K562 (cell line): ENCODE data around the gene CHKB. TPM values are rescaled to one million over a fixed set of nuclear protein-coding genes. Genes with fewer than 3 reads are reported as not detected.

Experiments used
- ATAC-seq: fragments of 200-7000 bp; cut with Tn5 transposase; 3 replicates; pipeline ENCODE4 v1.9.1; 2020; ENCODE audit warnings: moderate library complexity
- BruUV-seq: library from RNA; stranded (reverse); fragments of 400-500 nt; replicated peaks from 2 replicates; lab custom pipeline; 2021; lab: Mats Ljungman, UMichigan
- CTCF ChIA-PET: fragments of 300-600 bp; formaldehyde crosslinking; extraction: SDS; loops from one replicate; lab custom pipeline; 2021; ENCODE audit warnings: low intra/inter-chr PET ratio; lab: Yijun Ruan, JAX
- POLR2A ChIA-PET: fragments of 300-600, 350-650 bp; sonication (Branson Sonifier 250); formaldehyde crosslinking; extraction: SDS; loops from one replicate; lab custom pipeline; 2021; ENCODE audit warnings: antibody characterized with exemption, inconsistent platforms; lab: Yijun Ruan, JAX
- DNase-seq, 4 experiments: peaks; one replicate each; pipeline versions ENCODE4 v3.0.0 to v3.0.0-alpha.2; 2011 to 2018; ENCODE audit warnings: low spot score in 3 of 4, mixed read lengths in 3 of 4; ENCODE audit errors: extremely low read depth in 1 of 4
- FAIRE-seq: peaks from 2 replicates; lab custom pipeline; 2011; peaks lifted over from hg19 to GRCh38; lab: Jason Lieb, UNC
- H2AFZ ChIP-seq: 2 replicates; pipeline ENCODE4 v1.6.0; 2011; ENCODE audit warnings: low read depth, low read length, control low read depth, inconsistent platforms
- H3K27ac ChIP-seq: fragments of 200-600 bp; 3 replicates; pipeline ENCODE4 v1.8.0; 2011; ENCODE audit warnings: low read depth, mild to moderate bottlenecking, control low read depth, inconsistent platforms, low read length, moderate library complexity, mixed read lengths; ENCODE audit errors: extremely low read depth
- H3K27me3 ChIP-seq, 2 experiments: fragments of 300-600 bp in 1 of 2; 2 replicates in 1 of 2; 3 replicates in 1 of 2; pipeline versions ENCODE4 v1.6.0 to v1.8.0; 2011; ENCODE audit warnings: inconsistent platforms in 2 of 2, low read length in 2 of 2, mild to moderate bottlenecking in 1 of 2, mixed read lengths in 1 of 2, moderate library complexity in 1 of 2; ENCODE audit not compliant: control insufficient read depth in 2 of 2, insufficient read depth in 2 of 2
- H3K36me3 ChIP-seq: fragments of 300-600 bp; 3 replicates; pipeline ENCODE4 v1.8.0; 2011; ENCODE audit warnings: mild to moderate bottlenecking, low read length, inconsistent platforms; ENCODE audit not compliant: control insufficient read depth, insufficient read depth
- H3K4me1 ChIP-seq, 2 experiments: fragments of 200-600 bp in 1 of 2; replicated peaks in 1 of 2; 2 replicates in 1 of 2; 3 replicates in 1 of 2; pipeline versions ENCODE4 v1.5.1 to v1.8.0; 2011; ENCODE audit warnings: inconsistent platforms in 2 of 2, low read length in 2 of 2, mild to moderate bottlenecking in 1 of 2, mixed read lengths in 1 of 2, moderate library complexity in 1 of 2; ENCODE audit not compliant: control insufficient read depth in 2 of 2, insufficient read depth in 2 of 2
- H3K4me2 ChIP-seq: 2 replicates; pipeline ENCODE4 v1.6.1; 2011; ENCODE audit warnings: low read length, control low read depth, inconsistent platforms, mixed read lengths; ENCODE audit not compliant: insufficient read depth
- H3K4me3 ChIP-seq: fragments of 200-600 bp; sonication (generic), shearing (Covaris generic); 2 replicates; pipeline ENCODE4 v1.5.1; 2016; ENCODE audit warnings: control low read depth, inconsistent platforms
- H3K79me2 ChIP-seq: fragments of 200-600 bp; 3 replicates; pipeline ENCODE4 v1.8.0; 2011; ENCODE audit warnings: low read length, inconsistent platforms; ENCODE audit not compliant: control insufficient read depth, insufficient read depth
- H3K9ac ChIP-seq, 2 experiments: 2 replicates each; pipeline versions ENCODE4 v1.6.0 to v1.6.1; 2011; ENCODE audit warnings: low read depth in 2 of 2, low read length in 2 of 2, control low read depth in 1 of 2, inconsistent platforms in 1 of 2, mild to moderate bottlenecking in 1 of 2, mixed read lengths in 1 of 2; ENCODE audit not compliant: insufficient read depth in 1 of 2
- H3K9me1 ChIP-seq: one replicate; pipeline ENCODE4 v1.6.0; 2011; ENCODE audit warnings: inconsistent platforms, mild to moderate bottlenecking, low read length, moderate library complexity; ENCODE audit not compliant: control insufficient read depth, insufficient read depth
- H3K9me3 ChIP-seq: replicated peaks from 2 replicates; pipeline ENCODE4 v1.5.1; 2011; ENCODE audit warnings: low read depth, low read length, inconsistent platforms; ENCODE audit not compliant: control insufficient read depth, insufficient read depth
- H4K20me1 ChIP-seq: replicated peaks from 2 replicates; pipeline ENCODE4 v1.6.1; 2011; ENCODE audit warnings: low read length, inconsistent platforms, mixed read lengths; ENCODE audit not compliant: control insufficient read depth, insufficient read depth
- ARID2 ChIP-seq: fragments of 450-650 bp; IDR thresholded peaks from 2 replicates; pipeline ENCODE4 v1.6.1; 2017; ENCODE audit warnings: antibody characterized with exemption, mild to moderate bottlenecking
- ETS1 ChIP-seq: conservative IDR thresholded peaks from 2 replicates; pipeline ENCODE4 v1.6.1; 2011; ENCODE audit warnings: low read depth, mild to moderate bottlenecking, low read length; ENCODE audit not compliant: control insufficient read depth
- NR2C1 ChIP-seq, 2 experiments: fragments of 450-650 bp; IDR thresholded peaks; 2 replicates each; pipeline ENCODE4 v1.6.1; 2017; ENCODE audit warnings: mild to moderate bottlenecking in 2 of 2, antibody characterized with exemption in 1 of 2, inconsistent platforms in 1 of 2, missing compliant biosample characterization in 1 of 2, missing genetic modification characterization in 1 of 2
- SRSF9 ChIP-seq: fragments of 200-400 bp; formaldehyde crosslinking; IDR thresholded peaks from 2 replicates; pipeline ENCODE4 v1.6.1; 2017; ENCODE audit warnings: low read depth, low read length, borderline replicate concordance
- STAG1 ChIP-seq: sonication (generic); formaldehyde crosslinking; IDR thresholded peaks from 2 replicates; pipeline ENCODE4 v1.5.0; 2020; ENCODE audit warnings: missing genetic modification reagents, borderline replicate concordance
- TEAD2 ChIP-seq: fragments of 450-650 bp; IDR thresholded peaks from 2 replicates; pipeline ENCODE4 v1.6.1; 2016; ENCODE audit warnings: missing genetic modification characterization, control low read depth, missing compliant biosample characterization
- ZNF124 ChIP-seq: sonication (generic); formaldehyde crosslinking; IDR thresholded peaks from 2 replicates; pipeline ENCODE4 v1.8.1; 2022; ENCODE audit warnings: missing genetic modification reagents
- ZNF175 ChIP-seq: fragments of 200-800 bp; sonication (Bioruptor generic); IDR thresholded peaks from 2 replicates; pipeline ENCODE4 v1.6.1; 2016; ENCODE audit warnings: low read depth, mild to moderate bottlenecking, missing genetic modification characterization, missing compliant biosample characterization
- ZNF232 ChIP-seq: sonication (generic); formaldehyde crosslinking; IDR thresholded peaks from 2 replicates; pipeline ENCODE4 v1.8.0; 2022; ENCODE audit warnings: mild to moderate bottlenecking, missing genetic modification reagents
- ZNF263 ChIP-seq: sonication (generic); formaldehyde crosslinking; IDR thresholded peaks from 2 replicates; pipeline ENCODE4 v1.8.0; 2022; ENCODE audit warnings: mild to moderate bottlenecking, missing genetic modification reagents, borderline replicate concordance
- ZNF609 ChIP-seq: sonication (generic); formaldehyde crosslinking; IDR thresholded peaks from 2 replicates; pipeline ENCODE4 v1.8.1; 2023; ENCODE audit warnings: missing genetic modification reagents, mild to moderate bottlenecking, borderline replicate concordance
- WGBS: fragments of 100-300 bp; shearing (Covaris generic); methylation state at CpG from one replicate; pipeline ENCODE4 v1.1.6; 2016; ENCODE audit warnings: low coverage, mixed read lengths; ENCODE audit not compliant: insufficient coverage; ENCODE audit errors: missing lambda C conversion rate; 5-methylcytosine and 5-hydroxymethylcytosine counted together
- in situ Hi-C: fragments of 300-500 bp; cut with MboI; formaldehyde crosslinking; loops from 4 replicates; pipeline ENCODE4 v1.15.0; 2018; ENCODE audit warnings: inconsistent platforms, mixed read lengths
- intact Hi-C: fragments of 100-400 bp; cut with micrococcal nuclease; formaldehyde crosslinking; loops from 2 replicates; pipeline ENCODE4 v1.14.2; 2022
- polyA plus RNA-seq, 8 experiments: library from polyadenylated mRNA; depleted of rRNA in 4 of 8; stranded (reverse) in 5 of 8; unstranded in 3 of 8; fragments of >200 nt; fragmentation: Nextera tagmentation in 2 of 8; fragmentation: Illumina TruSeq in 1 of 8; extraction: Ambion mirVana in 2 of 8; extraction: Trizol in 1 of 8; gene quantifications; 2 replicates each; pipeline versions ENCODE4 v1.2.1 to v1.2.3, GENCODE V29; 2011 to 2014; ENCODE audit warnings: inconsistent platforms in 1 of 8, missing spikeins in 1 of 8
- total RNA-seq, 7 experiments: library from RNA; depleted of rRNA in 6 of 7; stranded (reverse); fragments of >200 nt in 6 of 7; fragmentation: Illumina TruSeq in 2 of 7; extraction: Trizol in 2 of 7; gene quantifications; 2 replicates each; pipeline versions ENCODE4 v1.2.1 to v1.2.3, GENCODE V29; 2011 to 2021; ENCODE audit warnings: low replicate concordance in 1 of 7
- TF ChIP-seq, protein P1 (sequence below): sonication (generic); formaldehyde crosslinking; IDR thresholded peaks from 2 replicates; pipeline ENCODE4 v1.8.0; 2022; ENCODE audit warnings: mild to moderate bottlenecking, missing genetic modification reagents, borderline replicate concordance

CHKB gene
- total and polyA plus RNA-seq, 9 of the 15 experiments (the other 6 are each of a cell fraction or from before 2014, with no cell fraction given), result 2.7 to 31.0 (median 11.0) TPM

DNA sequence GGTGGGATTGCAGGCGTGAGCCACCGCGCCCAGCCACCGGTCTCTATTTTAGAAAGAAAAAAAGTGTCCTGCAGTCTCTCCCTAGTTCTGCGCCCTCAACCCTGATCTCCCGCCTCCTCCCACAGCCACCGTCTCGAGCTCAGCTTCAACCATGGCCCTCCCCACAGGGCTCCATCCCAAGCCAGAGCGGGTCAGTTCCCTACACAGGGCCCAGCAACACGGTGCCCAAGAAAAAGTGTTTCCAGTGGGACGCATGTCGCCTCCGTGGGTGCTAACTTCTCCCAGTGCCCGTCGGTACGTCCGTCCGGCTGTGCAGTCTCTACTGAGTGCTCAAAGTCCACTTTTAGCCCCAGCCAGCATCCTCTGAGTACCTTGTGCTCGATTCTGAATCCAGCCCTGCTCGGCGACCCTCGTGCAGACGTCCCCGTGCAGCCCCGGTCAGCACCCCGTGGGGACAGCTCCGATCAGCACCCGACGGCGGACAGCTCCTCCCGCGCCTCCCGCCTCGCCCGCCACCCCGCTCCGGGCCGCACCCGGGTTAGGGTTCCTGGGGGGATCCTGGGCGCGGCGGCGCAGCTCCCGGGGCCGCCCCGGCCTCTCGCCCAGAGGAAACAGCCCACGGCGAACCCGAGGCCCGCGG lies 17.3 kb upstream of the CHKB start:
- peak; percentile 58 to 87 (median 83) for DNase-seq
- Histone ChIP-seq H3K9me1 (no peaks in the 10 kb centered on the region), H3K27ac (no peak overlapping the region), H3K4me1 (peaks cover 0 to 13% of the 10 kb centered on the region in 2 experiments; a peak in 2 of 5 replicates), H3K4me3 (no peak overlapping the region), H3K79me2 (no peaks in the 10 kb centered on the region), H2AFZ (no peak overlapping the region), H3K27me3 (peaks cover 9 to 43% of the 10 kb centered on the region in 2 experiments; a peak in 3 of 5 replicates), H3K9ac (no peak overlapping the region), H3K9me3 (no peaks in the 10 kb centered on the region), H3K36me3 (no peaks in the 10 kb centered on the region), H4K20me1 (peaks cover 3% of the 10 kb centered on the region; the same call in 1 of the 2 replicates), H3K4me2 (no peak overlapping the region)
- intact Hi-C loops (no loop called here), in situ Hi-C loops (no loop called here)
- ChIA-PET POLR2A (interaction anchor here (0.7 kb wide), 2 partner anchors 47 to 77 kb away, joined by 3 read pairs; no protein-coding TSS in a partner anchor), CTCF (no interaction called here)
- peak; percentile 94 for ATAC-seq
- BruUV-seq, result no TSS peak
- FAIRE-seq, result no peak
- 29% methylated on average over 18 of the region's 52 CpGs for WGBS
- TF ChIP-seq SRSF9 (no peak), STAG1 (CRISPR knock-in tag) (peak; percentile 85), ZNF263 (CRISPR knock-in tag) (peak; percentile 81), ZNF232 (CRISPR knock-in tag) (peak; percentile 98), TEAD2 (tag) (no peak), ZNF175 (0 out of 2 replicates have a peak, but pooled peaks have one; percentile 26), ZNF124 (CRISPR knock-in tag) (peak; percentile 94), NR2C1 (IDR thresholded peaks at IDR 0.05) (no peak), NR2C1 (tag; IDR thresholded peaks at IDR 0.05) (no peak), ARID2 (no peak), ZNF609 (CRISPR knock-in tag) (peak; percentile 91; the same call in 1 of the 2 replicates), ETS1 (peak; percentile 93)
- TF ChIP-seq, protein P1, sequence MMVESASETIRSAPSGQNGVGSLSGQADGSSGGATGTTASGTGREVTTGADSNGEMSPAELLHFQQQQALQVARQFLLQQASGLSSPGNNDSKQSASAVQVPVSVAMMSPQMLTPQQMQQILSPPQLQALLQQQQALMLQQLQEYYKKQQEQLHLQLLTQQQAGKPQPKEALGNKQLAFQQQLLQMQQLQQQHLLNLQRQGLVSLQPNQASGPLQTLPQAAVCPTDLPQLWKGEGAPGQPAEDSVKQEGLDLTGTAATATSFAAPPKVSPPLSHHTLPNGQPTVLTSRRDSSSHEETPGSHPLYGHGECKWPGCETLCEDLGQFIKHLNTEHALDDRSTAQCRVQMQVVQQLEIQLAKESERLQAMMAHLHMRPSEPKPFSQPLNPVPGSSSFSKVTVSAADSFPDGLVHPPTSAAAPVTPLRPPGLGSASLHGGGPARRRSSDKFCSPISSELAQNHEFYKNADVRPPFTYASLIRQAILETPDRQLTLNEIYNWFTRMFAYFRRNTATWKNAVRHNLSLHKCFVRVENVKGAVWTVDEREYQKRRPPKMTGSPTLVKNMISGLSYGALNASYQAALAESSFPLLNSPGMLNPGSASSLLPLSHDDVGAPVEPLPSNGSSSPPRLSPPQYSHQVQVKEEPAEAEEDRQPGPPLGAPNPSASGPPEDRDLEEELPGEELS, result peak; percentile 97; the same call in 1 of the 2 replicates
